HepG2 (cell line): Measurements from ENCODE around the gene SLC16A6. TPM values are rescaled to one million over a fixed set of nuclear protein-coding genes. Genes with fewer than 3 reads are reported as not detected.

Experiments
- DMAP1 ChIP-seq: IDR thresholded peaks from 2 replicates; pipeline ENCODE4 v1.6.1; 2016
- ETV5 ChIP-seq: IDR thresholded peaks from 2 replicates; pipeline ENCODE4 v1.6.1; 2018; ENCODE audit warnings: missing biosample characterization, missing genetic modification reagents, inconsistent platforms, borderline replicate concordance
- HDAC1 ChIP-seq: sonication (generic); formaldehyde crosslinking; IDR thresholded peaks from 2 replicates; pipeline ENCODE4 v1.5.1; 2020; ENCODE audit warnings: mild to moderate bottlenecking, missing genetic modification reagents
- MIER3 ChIP-seq: IDR thresholded peaks from 2 replicates; pipeline ENCODE4 v1.6.1; 2016; ENCODE audit warnings: missing compliant biosample characterization, borderline replicate concordance
- MLXIP ChIP-seq: sonication (generic); formaldehyde crosslinking; IDR thresholded peaks from 2 replicates; pipeline ENCODE4 v1.9.0; 2021; ENCODE audit warnings: missing genetic modification reagents, borderline replicate concordance
- MNT ChIP-seq: fragments of 450-650 bp; IDR thresholded peaks from 2 replicates; pipeline ENCODE4 v1.6.1; 2016
- PITX1 ChIP-seq: sonication (generic); formaldehyde crosslinking; IDR thresholded peaks from 2 replicates; pipeline ENCODE4 v1.5.1; 2020; ENCODE audit warnings: mild to moderate bottlenecking, missing genetic modification reagents
- REXO4 ChIP-seq: sonication (generic); formaldehyde crosslinking; IDR thresholded peaks from 2 replicates; pipeline ENCODE4 v1.8.0; 2022; ENCODE audit warnings: missing genetic modification reagents, mild to moderate bottlenecking, borderline replicate concordance
- ZBTB38 ChIP-seq: sonication (generic); formaldehyde crosslinking; IDR thresholded peaks from 2 replicates; pipeline ENCODE4 v1.5.1; 2020; ENCODE audit warnings: mild to moderate bottlenecking, missing genetic modification reagents
- ZKSCAN1 ChIP-seq: fragments of 150-350 bp; IDR thresholded peaks from 2 replicates; pipeline ENCODE4 v1.6.1; 2014; ENCODE audit warnings: low read length
- ZNF142 ChIP-seq: sonication (generic); formaldehyde crosslinking; IDR thresholded peaks from 2 replicates; pipeline ENCODE4 v1.4.0; 2020; ENCODE audit warnings: missing genetic modification reagents
- ZNF256 ChIP-seq: sonication (generic); formaldehyde crosslinking; conservative IDR thresholded peaks from 2 replicates; pipeline ENCODE4 v1.4.0; 2020; ENCODE audit warnings: missing genetic modification reagents
- ZNF280D ChIP-seq: sonication (generic); formaldehyde crosslinking; IDR thresholded peaks from 2 replicates; pipeline ENCODE4 v1.5.1; 2020; ENCODE audit warnings: mild to moderate bottlenecking, missing genetic modification reagents
- ZNF331 ChIP-seq: sonication (generic); formaldehyde crosslinking; IDR thresholded peaks from 2 replicates; pipeline ENCODE4 v1.4.0; 2020; ENCODE audit warnings: missing genetic modification reagents
- ZNF766 ChIP-seq: sonication (generic); formaldehyde crosslinking; IDR thresholded peaks from 2 replicates; pipeline ENCODE4 v1.5.0; 2020; ENCODE audit warnings: missing genetic modification reagents, borderline replicate concordance
- ZZZ3 ChIP-seq: sonication (generic); formaldehyde crosslinking; IDR thresholded peaks from 2 replicates; pipeline ENCODE4 v1.4.0; 2020; ENCODE audit warnings: missing genetic modification reagents, mild to moderate bottlenecking, borderline replicate concordance
- polyA plus RNA-seq, 8 experiments: library from polyadenylated mRNA; depleted of rRNA in 3 of 8; stranded (reverse) in 7 of 8; unstranded in 1 of 8; fragments of >200 nt; fragmentation: Illumina TruSeq in 4 of 8; extraction: Trizol in 4 of 8; gene quantifications; 2 replicates each; pipeline versions ENCODE4 v1.2.1 to v1.2.3, GENCODE V29; 2011 to 2016; ENCODE audit warnings: low read depth in 4 of 8, missing spikeins in 1 of 8, mixed read lengths in 1 of 8; ENCODE audit not compliant: insufficient read depth in 1 of 8
- total RNA-seq, 5 experiments: library from RNA; depleted of rRNA; stranded (reverse); fragments of >200 nt; fragmentation: Illumina TruSeq; extraction: Trizol; gene quantifications; 2 replicates each; pipeline ENCODE4 v1.2.3, GENCODE V29; 2016; ENCODE audit warnings: low read depth in 1 of 5

The SLC16A6 gene
- total and polyA plus RNA-seq, 2 of the 13 experiments (the other 11 are each of a cell fraction or from before 2014, with no cell fraction given), result 1.1 to 44.7 TPM

GRCh38 chr17:68247445-68248198 lies 43.3 kb downstream of the SLC16A6 start, which contains the start of gene AMZ2 (continued):
- no peak for TF ChIP-seq ZNF280D (CRISPR knock-in tag)
- TF ChIP-seq ZNF331 (CRISPR knock-in tag), result peak; percentile 90
- peak; percentile 89 for TF ChIP-seq ZNF142 (CRISPR knock-in tag)
- peak; percentile 24 for TF ChIP-seq MIER3 (CRISPR knock-in tag)
- TF ChIP-seq REXO4 (CRISPR knock-in tag), result peak; percentile 63; the same call in 1 of the 2 replicates
- peak; percentile 49; the same call in 1 of the 2 replicates for TF ChIP-seq ZBTB38 (CRISPR knock-in tag)
- TF ChIP-seq ZNF766 (CRISPR knock-in tag), result peak; percentile 18
- TF ChIP-seq DMAP1, result peak; percentile 94
- peak; percentile 84 for TF ChIP-seq HDAC1 (CRISPR knock-in tag)
- TF ChIP-seq ETV5 (CRISPR knock-in tag), result peak; percentile 55
- TF ChIP-seq ZKSCAN1, result no peak
- TF ChIP-seq ZNF256 (CRISPR knock-in tag), result peak; percentile 84; the same call in 1 of the 2 replicates
- TF ChIP-seq PITX1 (CRISPR knock-in tag), result peak; percentile 58; the same call in 1 of the 2 replicates
- TF ChIP-seq MLXIP (CRISPR knock-in tag), result no peak
- TF ChIP-seq ZZZ3, result no peak
- TF ChIP-seq MNT, result peak; percentile 77
